Measurements from ENCODE around the gene GCK. TPM values are rescaled to one million over a fixed set of nuclear protein-coding genes. Genes with fewer than 3 reads are reported as not detected.
A peak's percentile ranks its signal among the peaks of the same experiment; 100 is the strongest.

Gene GCK
- total and polyA plus RNA-seq, 2 of the 13 experiments (the other 11 are each of a cell fraction or from before 2014, with no cell fraction given) = not detected

DNA sequence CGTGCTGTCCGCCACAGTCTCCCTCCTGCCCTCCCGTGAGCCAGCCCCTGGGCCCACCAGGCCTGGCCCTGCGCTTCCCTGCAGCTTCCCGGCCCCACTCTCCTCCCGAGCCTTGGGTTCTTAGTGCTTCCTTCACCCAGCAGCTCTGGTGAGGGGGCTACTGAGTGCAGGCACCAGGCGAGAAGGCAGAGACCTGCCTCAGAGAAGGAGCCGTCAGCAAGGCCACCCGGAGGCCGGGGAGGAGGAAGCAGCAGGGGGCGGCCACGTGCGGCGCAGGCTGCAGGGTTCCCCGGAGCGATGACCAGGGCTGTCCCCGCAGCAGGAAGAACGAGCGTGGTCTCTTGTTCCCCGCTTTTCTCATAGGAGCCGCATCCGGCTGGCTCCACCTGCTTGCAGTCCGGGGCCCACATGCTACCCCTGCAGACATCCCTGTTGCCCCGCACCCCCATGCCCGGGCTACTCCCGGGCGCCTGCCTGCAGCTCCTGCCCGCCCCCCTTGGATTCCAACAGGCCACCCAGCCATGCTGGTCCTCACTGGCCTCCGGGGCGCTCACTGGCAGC, 32.1 kb upstream of the GCK start (continued):
- TF ChIP-seq ZNF670 (CRISPR knock-in tag; IDR thresholded peaks at IDR 0.05; ENCODE audit: borderline replicate concordance) = no peak
- TF ChIP-seq, protein P1, sequence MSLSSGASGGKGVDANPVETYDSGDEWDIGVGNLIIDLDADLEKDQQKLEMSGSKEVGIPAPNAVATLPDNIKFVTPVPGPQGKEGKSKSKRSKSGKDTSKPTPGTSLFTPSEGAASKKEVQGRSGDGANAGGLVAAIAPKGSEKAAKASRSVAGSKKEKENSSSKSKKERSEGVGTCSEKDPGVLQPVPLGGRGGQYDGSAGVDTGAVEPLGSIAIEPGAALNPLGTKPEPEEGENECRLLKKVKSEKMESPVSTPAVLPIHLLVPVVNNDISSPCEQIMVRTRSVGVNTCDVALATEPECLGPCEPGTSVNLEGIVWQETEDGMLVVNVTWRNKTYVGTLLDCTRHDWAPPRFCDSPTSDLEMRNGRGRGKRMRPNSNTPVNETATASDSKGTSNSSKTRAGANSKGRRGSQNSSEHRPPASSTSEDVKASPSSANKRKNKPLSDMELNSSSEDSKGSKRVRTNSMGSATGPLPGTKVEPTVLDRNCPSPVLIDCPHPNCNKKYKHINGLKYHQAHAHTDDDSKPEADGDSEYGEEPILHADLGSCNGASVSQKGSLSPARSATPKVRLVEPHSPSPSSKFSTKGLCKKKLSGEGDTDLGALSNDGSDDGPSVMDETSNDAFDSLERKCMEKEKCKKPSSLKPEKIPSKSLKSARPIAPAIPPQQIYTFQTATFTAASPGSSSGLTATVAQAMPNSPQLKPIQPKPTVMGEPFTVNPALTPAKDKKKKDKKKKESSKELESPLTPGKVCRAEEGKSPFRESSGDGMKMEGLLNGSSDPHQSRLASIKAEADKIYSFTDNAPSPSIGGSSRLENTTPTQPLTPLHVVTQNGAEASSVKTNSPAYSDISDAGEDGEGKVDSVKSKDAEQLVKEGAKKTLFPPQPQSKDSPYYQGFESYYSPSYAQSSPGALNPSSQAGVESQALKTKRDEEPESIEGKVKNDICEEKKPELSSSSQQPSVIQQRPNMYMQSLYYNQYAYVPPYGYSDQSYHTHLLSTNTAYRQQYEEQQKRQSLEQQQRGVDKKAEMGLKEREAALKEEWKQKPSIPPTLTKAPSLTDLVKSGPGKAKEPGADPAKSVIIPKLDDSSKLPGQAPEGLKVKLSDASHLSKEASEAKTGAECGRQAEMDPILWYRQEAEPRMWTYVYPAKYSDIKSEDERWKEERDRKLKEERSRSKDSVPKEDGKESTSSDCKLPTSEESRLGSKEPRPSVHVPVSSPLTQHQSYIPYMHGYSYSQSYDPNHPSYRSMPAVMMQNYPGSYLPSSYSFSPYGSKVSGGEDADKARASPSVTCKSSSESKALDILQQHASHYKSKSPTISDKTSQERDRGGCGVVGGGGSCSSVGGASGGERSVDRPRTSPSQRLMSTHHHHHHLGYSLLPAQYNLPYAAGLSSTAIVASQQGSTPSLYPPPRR (CRISPR knock-in tag; IDR thresholded peaks at IDR 0.05; ENCODE audit: borderline replicate concordance) = peak; percentile 40; the same call in 1 of the 2 replicates
- no peak for TF ChIP-seq GZF1 (CRISPR knock-in tag; IDR thresholded peaks at IDR 0.05)
- TF ChIP-seq ZNF782 (CRISPR knock-in tag; IDR thresholded peaks at IDR 0.05; ENCODE audit: borderline replicate concordance) = peak; percentile 86; the same call in 1 of the 2 replicates
- peak; percentile 73; the same call in 1 of the 2 replicates for TF ChIP-seq BRD4 (CRISPR knock-in tag; IDR thresholded peaks at IDR 0.05)
- no peak for TF ChIP-seq ZNF549 (CRISPR knock-in tag; IDR thresholded peaks at IDR 0.05)
- TF ChIP-seq, protein P2, sequence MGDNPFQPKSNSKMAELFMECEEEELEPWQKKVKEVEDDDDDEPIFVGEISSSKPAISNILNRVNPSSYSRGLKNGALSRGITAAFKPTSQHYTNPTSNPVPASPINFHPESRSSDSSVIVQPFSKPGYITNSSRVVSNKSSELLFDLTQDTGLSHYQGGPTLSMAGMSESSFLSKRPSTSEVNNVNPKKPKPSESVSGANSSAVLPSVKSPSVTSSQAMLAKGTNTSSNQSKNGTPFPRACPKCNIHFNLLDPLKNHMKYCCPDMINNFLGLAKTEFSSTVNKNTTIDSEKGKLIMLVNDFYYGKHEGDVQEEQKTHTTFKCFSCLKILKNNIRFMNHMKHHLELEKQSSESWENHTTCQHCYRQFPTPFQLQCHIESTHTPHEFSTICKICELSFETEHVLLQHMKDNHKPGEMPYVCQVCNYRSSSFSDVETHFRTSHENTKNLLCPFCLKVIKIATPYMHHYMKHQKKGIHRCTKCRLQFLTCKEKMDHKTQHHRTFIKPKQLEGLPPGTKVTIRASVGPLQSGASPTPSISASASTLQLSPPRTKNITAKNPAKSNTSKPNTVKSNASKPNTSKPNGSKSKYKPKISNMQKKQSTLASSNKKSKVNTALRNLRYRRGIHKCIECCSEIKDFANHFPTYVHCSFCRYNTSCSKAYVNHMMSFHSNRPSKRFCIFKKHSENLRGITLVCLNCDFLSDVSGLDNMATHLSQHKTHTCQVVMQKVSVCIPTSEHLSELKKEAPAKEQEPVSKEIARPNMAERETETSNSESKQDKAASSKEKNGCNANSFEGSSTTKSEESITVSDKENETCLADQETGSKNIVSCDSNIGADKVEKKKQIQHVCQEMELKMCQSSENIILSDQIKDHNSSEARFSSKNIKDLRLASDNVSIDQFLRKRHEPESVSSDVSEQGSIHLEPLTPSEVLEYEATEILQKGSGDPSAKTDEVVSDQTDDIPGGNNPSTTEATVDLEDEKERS (CRISPR knock-in tag; IDR thresholded peaks at IDR 0.05) = 0 out of 2 replicates have a peak, but pooled peaks have one; percentile 48
- TF ChIP-seq RFXAP (CRISPR knock-in tag; IDR thresholded peaks at IDR 0.05; ENCODE audit: borderline replicate concordance) = peak; percentile 64; the same call in 1 of the 2 replicates
- TF ChIP-seq MLLT10 (CRISPR knock-in tag; IDR thresholded peaks at IDR 0.05) = no peak
- TF ChIP-seq, protein P3, sequence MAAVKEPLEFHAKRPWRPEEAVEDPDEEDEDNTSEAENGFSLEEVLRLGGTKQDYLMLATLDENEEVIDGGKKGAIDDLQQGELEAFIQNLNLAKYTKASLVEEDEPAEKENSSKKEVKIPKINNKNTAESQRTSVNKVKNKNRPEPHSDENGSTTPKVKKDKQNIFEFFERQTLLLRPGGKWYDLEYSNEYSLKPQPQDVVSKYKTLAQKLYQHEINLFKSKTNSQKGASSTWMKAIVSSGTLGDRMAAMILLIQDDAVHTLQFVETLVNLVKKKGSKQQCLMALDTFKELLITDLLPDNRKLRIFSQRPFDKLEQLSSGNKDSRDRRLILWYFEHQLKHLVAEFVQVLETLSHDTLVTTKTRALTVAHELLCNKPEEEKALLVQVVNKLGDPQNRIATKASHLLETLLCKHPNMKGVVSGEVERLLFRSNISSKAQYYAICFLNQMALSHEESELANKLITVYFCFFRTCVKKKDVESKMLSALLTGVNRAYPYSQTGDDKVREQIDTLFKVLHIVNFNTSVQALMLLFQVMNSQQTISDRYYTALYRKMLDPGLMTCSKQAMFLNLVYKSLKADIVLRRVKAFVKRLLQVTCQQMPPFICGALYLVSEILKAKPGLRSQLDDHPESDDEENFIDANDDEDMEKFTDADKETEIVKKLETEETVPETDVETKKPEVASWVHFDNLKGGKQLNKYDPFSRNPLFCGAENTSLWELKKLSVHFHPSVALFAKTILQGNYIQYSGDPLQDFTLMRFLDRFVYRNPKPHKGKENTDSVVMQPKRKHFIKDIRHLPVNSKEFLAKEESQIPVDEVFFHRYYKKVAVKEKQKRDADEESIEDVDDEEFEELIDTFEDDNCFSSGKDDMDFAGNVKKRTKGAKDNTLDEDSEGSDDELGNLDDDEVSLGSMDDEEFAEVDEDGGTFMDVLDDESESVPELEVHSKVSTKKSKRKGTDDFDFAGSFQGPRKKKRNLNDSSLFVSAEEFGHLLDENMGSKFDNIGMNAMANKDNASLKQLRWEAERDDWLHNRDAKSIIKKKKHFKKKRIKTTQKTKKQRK (IDR thresholded peaks at IDR 0.05; ENCODE audit: low read length) = no peak
- TF ChIP-seq ZNF674 (CRISPR knock-in tag; IDR thresholded peaks at IDR 0.05; ENCODE audit: low read depth) = no peak
- TF ChIP-seq, protein P4, sequence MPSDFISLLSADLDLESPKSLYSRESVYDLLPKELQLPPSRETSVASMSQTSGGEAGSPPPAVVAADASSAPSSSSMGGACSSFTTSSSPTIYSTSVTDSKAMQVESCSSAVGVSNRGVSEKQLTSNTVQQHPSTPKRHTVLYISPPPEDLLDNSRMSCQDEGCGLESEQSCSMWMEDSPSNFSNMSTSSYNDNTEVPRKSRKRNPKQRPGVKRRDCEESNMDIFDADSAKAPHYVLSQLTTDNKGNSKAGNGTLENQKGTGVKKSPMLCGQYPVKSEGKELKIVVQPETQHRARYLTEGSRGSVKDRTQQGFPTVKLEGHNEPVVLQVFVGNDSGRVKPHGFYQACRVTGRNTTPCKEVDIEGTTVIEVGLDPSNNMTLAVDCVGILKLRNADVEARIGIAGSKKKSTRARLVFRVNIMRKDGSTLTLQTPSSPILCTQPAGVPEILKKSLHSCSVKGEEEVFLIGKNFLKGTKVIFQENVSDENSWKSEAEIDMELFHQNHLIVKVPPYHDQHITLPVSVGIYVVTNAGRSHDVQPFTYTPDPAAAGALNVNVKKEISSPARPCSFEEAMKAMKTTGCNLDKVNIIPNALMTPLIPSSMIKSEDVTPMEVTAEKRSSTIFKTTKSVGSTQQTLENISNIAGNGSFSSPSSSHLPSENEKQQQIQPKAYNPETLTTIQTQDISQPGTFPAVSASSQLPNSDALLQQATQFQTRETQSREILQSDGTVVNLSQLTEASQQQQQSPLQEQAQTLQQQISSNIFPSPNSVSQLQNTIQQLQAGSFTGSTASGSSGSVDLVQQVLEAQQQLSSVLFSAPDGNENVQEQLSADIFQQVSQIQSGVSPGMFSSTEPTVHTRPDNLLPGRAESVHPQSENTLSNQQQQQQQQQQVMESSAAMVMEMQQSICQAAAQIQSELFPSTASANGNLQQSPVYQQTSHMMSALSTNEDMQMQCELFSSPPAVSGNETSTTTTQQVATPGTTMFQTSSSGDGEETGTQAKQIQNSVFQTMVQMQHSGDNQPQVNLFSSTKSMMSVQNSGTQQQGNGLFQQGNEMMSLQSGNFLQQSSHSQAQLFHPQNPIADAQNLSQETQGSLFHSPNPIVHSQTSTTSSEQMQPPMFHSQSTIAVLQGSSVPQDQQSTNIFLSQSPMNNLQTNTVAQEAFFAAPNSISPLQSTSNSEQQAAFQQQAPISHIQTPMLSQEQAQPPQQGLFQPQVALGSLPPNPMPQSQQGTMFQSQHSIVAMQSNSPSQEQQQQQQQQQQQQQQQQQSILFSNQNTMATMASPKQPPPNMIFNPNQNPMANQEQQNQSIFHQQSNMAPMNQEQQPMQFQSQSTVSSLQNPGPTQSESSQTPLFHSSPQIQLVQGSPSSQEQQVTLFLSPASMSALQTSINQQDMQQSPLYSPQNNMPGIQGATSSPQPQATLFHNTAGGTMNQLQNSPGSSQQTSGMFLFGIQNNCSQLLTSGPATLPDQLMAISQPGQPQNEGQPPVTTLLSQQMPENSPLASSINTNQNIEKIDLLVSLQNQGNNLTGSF (CRISPR knock-in tag; IDR thresholded peaks at IDR 0.05) = peak; percentile 92

Measured in HepG2 (cell line).